Measurements from ENCODE around the gene MSRB1. TPM values are rescaled to one million over a fixed set of nuclear protein-coding genes. Genes with fewer than 3 reads are reported as not detected.

The MSRB1 gene
- total and polyA plus RNA-seq, 9 of the 15 experiments (the other 6 are each of a cell fraction or from before 2014, with no cell fraction given): 5.4 to 33.7 (median 25.7) TPM

- Histone ChIP-seq H3K9me1 (ENCODE audit: control insufficient read depth, insufficient read depth, low read length) (no peaks in the 10 kb centered on the region), H3K27me3 (ENCODE audit: control insufficient read depth in 2 of 2, insufficient read depth in 2 of 2, low read length in 2 of 2) (peaks cover 18 to 48% of the 10 kb centered on the region in 2 experiments; a peak in 4 of 5 replicates), H3K27ac (ENCODE audit: extremely low read depth, low read depth, low read length) (no peak overlapping the region), H4K20me1 (replicated peaks; ENCODE audit: control insufficient read depth, insufficient read depth, low read length) (no peaks in the 10 kb centered on the region), H3K36me3 (ENCODE audit: control insufficient read depth, insufficient read depth, low read length) (no peaks in the 10 kb centered on the region), H3K4me3 (no peak overlapping the region), H3K79me2 (ENCODE audit: control insufficient read depth, insufficient read depth, low read length) (no peaks in the 10 kb centered on the region), H3K9me3 (replicated peaks; ENCODE audit: control insufficient read depth, insufficient read depth, low read depth, low read length) (no peaks in the 10 kb centered on the region), H3K4me2 (ENCODE audit: insufficient read depth, low read length) (no peak overlapping the region), H2AFZ (ENCODE audit: low read depth, low read length) (no peak overlapping the region), H3K4me1 (replicated peaks in 1 of 2; ENCODE audit: control insufficient read depth in 2 of 2, insufficient read depth in 2 of 2, low read length in 2 of 2) (peaks cover 0 to 65% of the 10 kb centered on the region in 2 experiments; a peak in 2 of 5 replicates), H3K9ac (ENCODE audit: insufficient read depth in 1 of 2, low read depth in 2 of 2, low read length in 2 of 2) (no peak overlapping the region)
- ATAC-seq (no peak), FAIRE-seq (no peak), DNase-seq (ENCODE audit: extremely low read depth in 1 of 4, low spot score in 3 of 4) (no peak)
- CTCF ChIA-PET (ENCODE audit: low intra/inter-chr PET ratio): no interaction called here
- in situ Hi-C loops (cut with MboI): no loop called here
- intact Hi-C loops (cut with micrococcal nuclease): no loop called here
- 51% methylated on average over 11 of the region's 17 CpGs for WGBS (ENCODE audit: insufficient coverage, low coverage, missing lambda C conversion rate)
- BruUV-seq (replicated peaks): no TSS peak
- no peak for TF ChIP-seq RBM34 (IDR thresholded peaks at IDR 0.05; ENCODE audit: borderline replicate concordance, insufficient read depth, low read length)
- POLR2A ChIA-PET: no interaction called here
These were observed 30.8 kb downstream of the MSRB1 start for GRCh38 chr16:1912215-1912543.

- WGBS (ENCODE audit: insufficient coverage, low coverage, missing lambda C conversion rate): 55% methylated on average over 45 of the region's 59 CpGs
- Histone ChIP-seq H3K27me3 (ENCODE audit: control insufficient read depth in 2 of 2, insufficient read depth in 2 of 2, low read length in 2 of 2) (peaks cover 15 to 49% of the 10 kb centered on the region in 2 experiments; a peak in 4 of 5 replicates), H2AFZ (ENCODE audit: low read depth, low read length) (no peak overlapping the region), H3K9me3 (replicated peaks; ENCODE audit: control insufficient read depth, insufficient read depth, low read depth, low read length) (no peaks in the 10 kb centered on the region), H4K20me1 (replicated peaks; ENCODE audit: control insufficient read depth, insufficient read depth, low read length) (no peaks in the 10 kb centered on the region), H3K4me2 (ENCODE audit: insufficient read depth, low read length) (no peak overlapping the region), H3K9ac (ENCODE audit: insufficient read depth in 1 of 2, low read depth in 2 of 2, low read length in 2 of 2) (no peak overlapping the region; a peak in 1 of 4 replicates), H3K27ac (ENCODE audit: extremely low read depth, low read depth, low read length) (no peak overlapping the region), H3K9me1 (ENCODE audit: control insufficient read depth, insufficient read depth, low read length) (no peaks in the 10 kb centered on the region), H3K36me3 (ENCODE audit: control insufficient read depth, insufficient read depth, low read length) (no peaks in the 10 kb centered on the region), H3K4me3 (no peak overlapping the region), H3K79me2 (ENCODE audit: control insufficient read depth, insufficient read depth, low read length) (no peaks in the 10 kb centered on the region), H3K4me1 (replicated peaks in 1 of 2; ENCODE audit: control insufficient read depth in 2 of 2, insufficient read depth in 2 of 2, low read length in 2 of 2) (peaks cover 0 to 62% of the 10 kb centered on the region in 2 experiments; a peak in 2 of 5 replicates)
- DNase-seq (ENCODE audit: extremely low read depth in 1 of 4, low spot score in 3 of 4): no peak
- ChIA-PET POLR2A (no interaction called here), CTCF (ENCODE audit: low intra/inter-chr PET ratio) (no interaction called here)
- intact Hi-C loops (cut with micrococcal nuclease) (no loop called here), in situ Hi-C loops (cut with MboI) (no loop called here)
- TF ChIP-seq ZBTB33 (CRISPR knock-in tag; IDR thresholded peaks at IDR 0.05) (peak; percentile 93), HDAC2 (IDR thresholded peaks at IDR 0.05) (no peak)
- no TSS peak for BruUV-seq (replicated peaks)
- no peak for ATAC-seq
- FAIRE-seq: no peak
These were observed 31.4 kb downstream of the MSRB1 start for GRCh38 chr16:1911467-1912214.
